ENCODE measurements around the gene PRKCE. TPM values are rescaled to one million over a fixed set of nuclear protein-coding genes. Genes with fewer than 3 reads are reported as not detected.

Gene PRKCE
- total RNA-seq = 10 to 100 TPM; 12.5 to 13.6 TPM

DNA sequence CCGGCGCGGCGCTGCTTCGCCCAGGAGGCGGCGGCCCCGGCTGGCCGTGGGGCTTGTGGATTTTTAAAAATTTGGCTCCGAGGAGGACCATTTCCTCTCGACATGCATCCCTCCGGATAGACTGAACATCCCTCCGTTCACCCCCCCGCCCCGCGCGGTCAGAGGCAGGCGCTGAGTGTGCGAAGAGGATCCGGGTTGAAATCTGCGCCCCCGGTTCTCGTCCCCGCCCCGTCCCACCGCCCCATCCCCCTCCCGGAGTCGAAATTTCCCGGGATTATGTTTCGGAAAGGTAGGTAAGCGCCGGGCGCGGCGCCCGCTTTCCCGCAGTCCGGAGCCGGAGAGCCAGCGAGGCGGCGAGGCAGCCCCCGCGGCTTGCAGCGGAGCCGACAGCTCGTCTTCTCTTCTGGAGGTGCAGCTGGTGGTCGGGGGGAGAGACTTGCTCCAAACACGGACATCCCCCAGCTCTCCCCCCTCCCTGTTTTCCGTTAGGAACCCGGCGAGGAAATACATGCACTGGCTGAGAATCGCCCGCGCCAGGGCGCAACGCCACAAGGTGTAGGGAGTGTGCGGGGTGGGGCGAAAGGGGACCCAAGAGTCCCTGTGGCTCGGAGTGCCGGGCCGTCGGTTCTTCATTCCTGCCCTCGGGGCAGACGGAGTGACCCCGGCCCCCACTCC is at the start of gene PRKCE:
Gene PRKCE, plus strand, starts transcription at position 261 of the 675 bp plus-strand sequence.
- ChIA-PET CTCF (interaction anchor here (0.6 to 2.8 kb wide), 3 partner anchors 65 to 127 kb away, joined by 4 to 22 read pairs (median 4); no protein-coding TSS in a partner anchor), POLR2A (interaction anchor here (0.7 kb wide), 2 partner anchors 42 to 100 kb away, joined by 3 read pairs; no protein-coding TSS in a partner anchor)
- intact Hi-C loops (cut with micrococcal nuclease) = loop anchor here (1.0 to 5.0 kb wide), 3 partner anchors 41 to 99 kb away; partner anchors contain the start of gene SRBD1
- Mint-ChIP-seq H3K27ac (peak within 1 kb of the TSS; percentile 92), H3K4me1 (ENCODE audit: low read depth) (peaks cover 25% of the 10 kb centered on the region), H3K4me3 (peak within 1 kb of the TSS; percentile 87), H3K36me3 (peaks cover 2% of the 10 kb centered on the region), H3K27me3 (peaks cover 2% of the 10 kb centered on the region), H3K9me3 (no peaks in the 10 kb centered on the region)
- peak; percentile 69 for DNase-seq

DNA sequence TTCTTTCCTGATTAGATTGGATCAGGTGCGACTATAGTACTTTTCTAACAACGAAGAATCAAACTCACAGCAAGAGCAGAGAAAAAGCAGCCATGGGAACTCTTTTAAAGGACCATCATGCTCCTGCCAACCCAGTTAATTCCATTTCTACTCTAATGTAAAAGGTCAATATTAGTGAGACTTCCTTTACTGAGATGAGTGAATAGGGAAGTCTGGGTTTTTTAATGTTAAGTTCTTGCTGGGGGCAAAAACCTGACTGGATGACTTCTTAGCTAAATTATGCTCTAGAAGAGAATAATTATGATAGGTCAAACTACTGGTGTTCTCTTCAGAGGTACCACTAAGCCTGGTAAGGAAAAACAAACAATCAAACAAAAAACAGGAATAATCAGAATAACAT is 48.9 kb upstream of the PRKCE start:
- intact Hi-C loops (cut with micrococcal nuclease) = no loop called here
- ChIA-PET POLR2A (no interaction called here), CTCF (no interaction called here)
- no peak overlapping the region for H3K4me3 Mint-ChIP-seq
- peaks cover 2% of the 10 kb centered on the region for H3K4me1 Mint-ChIP-seq (ENCODE audit: low read depth)
- no peak overlapping the region for H3K27ac Mint-ChIP-seq
- DNase-seq = no peak
- peaks cover 43% of the 10 kb centered on the region for H3K36me3 Mint-ChIP-seq
- H3K27me3 Mint-ChIP-seq = no peaks in the 10 kb centered on the region
- no peaks in the 10 kb centered on the region for H3K9me3 Mint-ChIP-seq

DNA sequence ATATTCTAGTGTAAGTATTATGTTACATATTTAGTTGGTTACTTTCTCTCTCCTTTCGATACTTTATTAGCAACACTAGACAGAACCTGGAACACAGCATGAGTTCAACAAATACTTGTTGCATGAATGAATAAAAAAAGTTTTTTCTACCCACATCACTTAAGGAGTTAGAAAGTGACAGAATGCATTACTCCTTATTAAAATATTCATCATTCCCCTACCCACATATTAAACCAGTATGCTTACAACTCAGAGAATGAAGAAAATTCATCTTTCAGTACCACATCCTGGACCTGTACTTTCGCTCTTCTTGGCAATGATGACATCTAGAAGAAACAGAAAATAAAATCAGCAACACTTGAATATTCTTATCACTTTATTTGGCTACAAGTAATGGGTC is 46.4 kb upstream of the PRKCE start:
- H3K27ac Mint-ChIP-seq = no peak overlapping the region
- POLR2A ChIA-PET = interaction anchor here (0.5 kb wide), 1 partner anchor 31 kb away, joined by 3 read pairs; no protein-coding TSS in a partner anchor
- CTCF ChIA-PET = no interaction called here

DNA sequence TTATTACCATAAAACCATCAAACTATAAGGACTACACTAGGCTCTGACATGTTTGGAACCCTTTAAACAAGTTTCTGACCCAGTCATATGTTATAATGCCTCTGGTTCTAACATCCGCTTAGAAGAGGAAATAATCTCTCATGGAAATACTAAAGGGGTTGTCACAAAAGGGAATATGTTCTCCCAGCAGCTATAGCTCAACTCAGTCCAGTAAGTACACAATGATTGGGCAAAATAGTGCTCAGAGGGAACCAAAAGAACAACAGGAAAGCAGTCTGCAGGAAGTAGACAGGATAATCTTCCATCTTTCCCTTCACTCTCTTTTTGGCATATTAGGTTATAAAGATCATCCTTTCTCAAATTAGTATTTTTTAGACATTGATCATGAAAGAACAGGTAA is 44.7 kb upstream of the PRKCE start:
- H3K4me1 Mint-ChIP-seq (ENCODE audit: low read depth) = peaks cover 18% of the 10 kb centered on the region
- ChIA-PET POLR2A (no interaction called here), CTCF (interaction anchor here (1.1 kb wide), 1 partner anchor 21 kb away, joined by 3 read pairs; no protein-coding TSS in a partner anchor)
- H3K9me3 Mint-ChIP-seq = no peaks in the 10 kb centered on the region
- no peak overlapping the region for H3K27ac Mint-ChIP-seq
- no peaks in the 10 kb centered on the region for H3K27me3 Mint-ChIP-seq
- peaks cover 13% of the 10 kb centered on the region for H3K36me3 Mint-ChIP-seq
- DNase-seq = no peak
- H3K4me3 Mint-ChIP-seq = no peak overlapping the region
- intact Hi-C loops (cut with micrococcal nuclease) = no loop called here

More for the DNA sequence above, 46.4 kb upstream of the PRKCE start:
- intact Hi-C loops (cut with micrococcal nuclease) = no loop called here
- no peaks in the 10 kb centered on the region for H3K9me3 Mint-ChIP-seq
- DNase-seq = no peak
- peaks cover 10% of the 10 kb centered on the region for H3K4me1 Mint-ChIP-seq (ENCODE audit: low read depth)
- H3K27me3 Mint-ChIP-seq = no peaks in the 10 kb centered on the region
- H3K4me3 Mint-ChIP-seq = no peak overlapping the region
- H3K36me3 Mint-ChIP-seq = peaks cover 27% of the 10 kb centered on the region

DNA sequence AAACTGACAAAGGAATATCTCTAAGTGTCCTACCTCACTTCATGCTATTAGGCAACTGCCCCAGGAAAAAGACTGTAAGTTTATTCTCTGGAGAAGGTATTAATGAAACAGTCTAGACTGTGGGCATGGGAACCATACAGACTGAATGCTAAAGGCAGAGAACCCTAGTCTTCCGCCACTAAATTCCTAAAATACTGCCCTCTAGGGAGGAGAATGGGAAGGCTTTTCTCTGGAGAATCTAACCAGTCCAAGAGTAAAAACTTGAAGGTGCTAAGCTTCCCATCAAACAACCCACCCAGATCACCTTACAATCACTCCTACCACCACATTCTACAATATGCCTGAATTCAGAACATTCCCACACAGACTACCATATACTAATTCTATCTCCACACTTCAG is 43.8 kb upstream of the PRKCE start:
- ChIA-PET POLR2A (no interaction called here), CTCF (interaction anchor here (0.6 to 1.3 kb wide), 5 partner anchors 22 to 883 kb away, joined by 3 read pairs; no protein-coding TSS in a partner anchor)
- peaks cover 20% of the 10 kb centered on the region for H3K4me1 Mint-ChIP-seq (ENCODE audit: low read depth)
- peaks cover 12% of the 10 kb centered on the region for H3K36me3 Mint-ChIP-seq
- no peaks in the 10 kb centered on the region for H3K27me3 Mint-ChIP-seq
- DNase-seq = no peak
- no peak overlapping the region for H3K4me3 Mint-ChIP-seq
- no peak overlapping the region for H3K27ac Mint-ChIP-seq
- intact Hi-C loops (cut with micrococcal nuclease) = no loop called here
- H3K9me3 Mint-ChIP-seq = no peaks in the 10 kb centered on the region

DNA sequence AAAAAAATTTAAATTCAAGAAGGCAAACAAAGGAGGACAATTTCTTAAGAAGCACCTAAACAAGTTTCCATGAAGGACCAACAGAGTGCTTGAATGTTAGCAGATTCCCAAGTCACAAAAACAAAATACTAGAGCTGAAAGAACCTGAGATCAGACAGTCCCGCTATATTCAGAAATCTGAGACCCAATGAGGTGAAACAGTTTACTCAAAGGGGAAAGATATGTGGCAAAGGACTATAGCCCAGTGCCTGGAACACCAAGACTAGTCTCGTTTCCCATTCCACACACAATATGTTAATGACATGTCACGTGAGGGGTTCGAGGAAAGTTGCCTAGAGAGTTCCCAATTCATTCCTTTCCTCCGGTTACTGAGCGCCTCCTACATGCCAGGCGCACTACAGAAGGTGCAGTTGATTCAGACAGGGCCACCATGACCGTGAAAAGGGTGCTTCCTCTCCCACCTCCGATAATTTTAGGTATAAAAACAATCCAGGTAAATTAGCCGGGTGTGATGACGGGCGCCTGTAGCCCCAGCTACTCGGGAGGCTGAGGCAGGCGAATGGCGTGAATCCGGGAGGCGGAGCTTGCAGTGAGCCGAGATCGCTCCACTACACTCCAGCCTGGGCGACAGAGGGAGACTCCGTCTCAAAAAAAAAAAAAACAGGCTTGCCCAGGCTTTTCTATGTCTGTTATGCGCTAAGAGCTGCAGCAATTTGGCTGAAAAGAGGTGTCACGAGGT is 41.0 kb upstream of the PRKCE start:
- Mint-ChIP-seq H3K4me3 (peak overlapping the region; percentile 95), H3K4me1 (ENCODE audit: low read depth) (peaks cover 18% of the 10 kb centered on the region), H3K9me3 (no peaks in the 10 kb centered on the region), H3K36me3 (no peaks in the 10 kb centered on the region), H3K27me3 (no peaks in the 10 kb centered on the region), H3K27ac (peak overlapping the region; percentile 94)
- ChIA-PET POLR2A (interaction anchor here (1.0 kb wide), 1 partner anchor 113 kb away, joined by 4 read pairs; no protein-coding TSS in a partner anchor), CTCF (interaction anchor here (0.6 to 1.8 kb wide), 9 partner anchors 22 to 452 kb away, joined by 3 to 6 read pairs (median 4); no protein-coding TSS in a partner anchor)
- intact Hi-C loops (cut with micrococcal nuclease) = loop anchor here (1.0 to 2.0 kb wide), 4 partner anchors 40 to 113 kb away; partner anchors contain the start of gene PRKCE
- DNase-seq = peak; percentile 64

DNA sequence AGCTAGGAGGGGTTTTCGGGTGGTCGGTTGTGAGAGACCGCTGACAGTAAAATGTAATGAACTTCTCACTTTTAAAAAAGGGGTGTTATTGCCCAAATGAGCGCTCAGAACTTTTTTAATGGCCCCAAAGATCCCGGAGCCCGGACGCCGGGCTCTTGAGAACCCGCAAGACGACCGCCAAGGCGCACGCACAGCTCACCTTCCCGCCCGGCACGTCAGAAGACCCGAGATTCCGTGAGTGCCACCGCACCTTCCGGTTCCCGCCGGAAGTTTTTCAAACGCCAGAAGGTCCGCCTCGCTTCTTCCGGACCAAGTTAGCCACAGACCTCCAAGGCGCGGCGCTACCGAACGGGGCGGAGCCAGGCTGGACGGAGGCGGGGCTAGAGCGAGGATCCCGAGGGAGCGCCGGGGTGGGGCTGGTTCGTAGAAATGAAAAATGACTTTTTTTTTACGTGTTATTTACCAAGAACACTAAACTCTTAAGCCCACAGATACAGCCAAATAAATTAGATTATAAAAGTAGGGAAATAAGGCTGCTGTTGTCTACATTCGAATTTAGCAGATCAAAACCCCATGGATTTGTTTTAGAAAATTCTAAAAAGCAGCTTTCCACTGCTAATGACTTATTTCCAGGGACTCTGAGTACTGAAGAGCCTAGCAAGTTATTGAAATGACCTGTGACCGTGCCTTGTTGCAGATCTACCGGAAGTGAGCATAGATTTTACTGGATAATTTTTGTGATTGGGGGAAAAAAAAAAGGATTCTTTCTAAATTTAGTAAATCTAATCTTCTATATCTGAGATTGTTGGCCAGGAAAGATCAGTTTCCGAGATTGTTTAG is 40.2 kb upstream of the PRKCE start, which contains the start of gene SRBD1:
Gene SRBD1, minus strand, starts transcription at position 248 of the 840 bp plus-strand sequence. CDS start 5,826 bp downstream, outside the sequence.
- Mint-ChIP-seq H3K9me3 (no peaks in the 10 kb centered on the region), H3K4me3 (peak within 1 kb of the TSS; percentile 95)

DNA sequence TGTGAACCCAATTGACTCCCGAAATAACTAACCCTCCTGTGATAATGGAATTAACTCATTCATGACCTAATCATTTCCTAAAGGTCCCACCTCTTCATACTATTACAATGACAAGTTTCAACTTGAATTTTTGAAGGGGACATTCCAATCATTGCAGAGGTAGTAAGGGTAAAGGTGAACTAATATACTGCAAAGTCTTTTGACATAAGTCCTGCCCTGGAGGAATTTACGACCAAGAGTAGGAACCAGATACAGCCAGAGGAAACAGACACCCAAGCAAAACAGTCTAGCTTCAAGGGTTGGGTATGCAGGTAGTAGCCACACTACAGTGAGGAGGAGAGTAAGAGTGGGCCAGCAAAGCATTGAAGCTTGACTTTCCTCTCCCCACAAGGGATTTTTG is 39.2 kb upstream of the PRKCE start:
- Mint-ChIP-seq H3K36me3 (no peaks in the 10 kb centered on the region), H3K9me3 (no peaks in the 10 kb centered on the region), H3K27me3 (no peaks in the 10 kb centered on the region), H3K4me1 (ENCODE audit: low read depth) (peaks cover 18% of the 10 kb centered on the region), H3K27ac (peak overlapping the region; percentile 50), H3K4me3 (no peak overlapping the region)
- intact Hi-C loops (cut with micrococcal nuclease) = no loop called here
- POLR2A ChIA-PET = interaction anchor here (1.2 kb wide), 1 partner anchor 38 kb away, joined by 3 read pairs; no protein-coding TSS in a partner anchor
- DNase-seq = no peak
- CTCF ChIA-PET = interaction anchor here (1.1 kb wide), 1 partner anchor 166 kb away, joined by 3 read pairs; no protein-coding TSS in a partner anchor

More for the DNA sequence above, 40.2 kb upstream of the PRKCE start, which contains the start of gene SRBD1:
- DNase-seq = peak; percentile 96
- intact Hi-C loops (cut with micrococcal nuclease) = loop anchor here (1.0 to 2.0 kb wide), 4 partner anchors 40 to 114 kb away; partner anchors contain the start of gene PRKCE
- CTCF ChIA-PET = interaction anchor here (0.8 to 1.8 kb wide), 7 partner anchors 22 to 452 kb away, joined by 3 to 6 read pairs (median 4); no protein-coding TSS in a partner anchor
- POLR2A ChIA-PET = interaction anchor here (1.0 kb wide), 1 partner anchor 114 kb away, joined by 4 read pairs; no protein-coding TSS in a partner anchor
- H3K4me1 Mint-ChIP-seq (ENCODE audit: low read depth) = peaks cover 18% of the 10 kb centered on the region
- H3K27me3 Mint-ChIP-seq = no peaks in the 10 kb centered on the region
- H3K27ac Mint-ChIP-seq = peak within 1 kb of the TSS; percentile 94
- no peaks in the 10 kb centered on the region for H3K36me3 Mint-ChIP-seq

DNA sequence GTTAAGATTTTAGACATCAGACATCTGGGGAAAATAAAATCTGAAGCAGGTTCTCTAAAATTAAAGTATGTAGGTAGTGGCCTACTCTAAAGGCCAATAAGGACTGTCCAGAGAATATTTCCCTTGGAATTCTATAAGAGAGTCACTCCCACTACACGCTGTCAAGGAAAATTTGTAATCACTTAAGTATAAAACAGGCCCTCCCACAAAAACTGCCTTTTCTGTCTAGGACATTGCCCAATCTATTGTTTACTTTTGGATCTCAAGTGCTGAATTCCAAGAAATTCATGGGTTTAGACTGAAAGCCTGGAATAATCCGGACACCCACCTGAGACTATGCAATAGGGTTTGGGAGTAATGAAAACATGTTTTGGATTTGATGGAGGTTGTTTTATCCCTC is 38.7 kb upstream of the PRKCE start:
- H3K9me3 Mint-ChIP-seq = no peaks in the 10 kb centered on the region
- CTCF ChIA-PET = interaction anchor here (1.1 kb wide), 1 partner anchor 166 kb away, joined by 3 read pairs; no protein-coding TSS in a partner anchor
- POLR2A ChIA-PET = interaction anchor here (1.2 kb wide), 1 partner anchor 37 kb away, joined by 3 read pairs; no protein-coding TSS in a partner anchor

DNA sequence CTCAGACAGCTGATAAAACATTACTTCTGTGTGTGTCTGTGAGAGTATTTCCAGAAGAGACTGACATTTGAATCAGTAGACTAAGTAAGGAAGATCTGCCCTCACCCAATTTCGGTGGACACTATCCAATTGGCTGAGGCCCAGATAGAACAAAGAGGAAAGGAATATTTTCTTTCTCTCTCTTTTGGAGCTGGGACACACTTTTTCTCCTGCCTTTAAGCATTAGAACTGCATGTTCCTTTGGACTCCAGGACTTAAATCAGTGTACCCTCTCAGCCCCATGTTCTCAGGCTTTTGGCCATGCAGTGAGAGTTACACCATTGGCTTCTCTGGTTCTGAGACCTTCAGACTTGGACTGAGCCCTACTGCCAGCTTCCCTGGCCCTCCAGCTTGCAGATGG is 37.1 kb upstream of the PRKCE start:
- ChIA-PET POLR2A (no interaction called here), CTCF (interaction anchor here (1.4 kb wide), 1 partner anchor 164 kb away, joined by 4 read pairs; no protein-coding TSS in a partner anchor)
- Mint-ChIP-seq H3K36me3 (no peaks in the 10 kb centered on the region), H3K9me3 (no peaks in the 10 kb centered on the region), H3K27ac (no peak overlapping the region), H3K4me3 (no peak overlapping the region), H3K27me3 (peaks cover 1% of the 10 kb centered on the region), H3K4me1 (ENCODE audit: low read depth) (peaks cover 16% of the 10 kb centered on the region)
- DNase-seq = no peak
- intact Hi-C loops (cut with micrococcal nuclease) = no loop called here

More for the DNA sequence above, 38.7 kb upstream of the PRKCE start:
- DNase-seq = no peak
- intact Hi-C loops (cut with micrococcal nuclease) = no loop called here
- Mint-ChIP-seq H3K4me3 (no peak overlapping the region), H3K4me1 (ENCODE audit: low read depth) (peaks cover 18% of the 10 kb centered on the region), H3K36me3 (no peaks in the 10 kb centered on the region), H3K27ac (peak overlapping the region; percentile 50), H3K27me3 (no peaks in the 10 kb centered on the region)

DNA sequence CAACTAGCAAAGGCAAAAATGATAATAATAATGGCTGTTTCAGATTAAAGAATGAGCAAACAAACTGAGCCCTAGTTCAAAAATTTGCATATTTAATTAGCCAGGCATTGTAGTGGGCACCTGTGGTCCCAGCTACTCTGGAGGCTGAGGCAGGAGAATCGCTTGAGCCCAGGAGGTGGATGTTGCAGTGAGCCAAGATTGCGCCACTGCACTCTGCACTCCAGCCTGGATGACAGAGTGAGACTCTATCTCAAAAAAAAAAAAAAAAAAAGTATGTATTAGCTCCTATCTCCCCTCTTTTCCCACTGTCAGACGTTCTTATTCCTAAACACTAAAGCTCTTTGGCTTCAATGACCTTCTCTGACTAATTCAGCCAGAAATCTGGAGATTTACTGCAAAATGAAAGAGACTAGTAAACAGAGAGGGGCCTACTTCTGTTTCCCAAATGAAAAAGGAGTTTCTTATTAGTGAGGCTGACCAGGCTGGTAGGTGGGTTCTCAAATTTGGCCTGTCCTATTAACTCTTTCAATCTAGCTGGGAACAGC is 36.5 kb upstream of the PRKCE start:
- DNase-seq = no peak
- H3K27ac Mint-ChIP-seq = no peak overlapping the region
- H3K36me3 Mint-ChIP-seq = no peaks in the 10 kb centered on the region
- H3K27me3 Mint-ChIP-seq = peaks cover 4% of the 10 kb centered on the region
- peaks cover 15% of the 10 kb centered on the region for H3K4me1 Mint-ChIP-seq (ENCODE audit: low read depth)
- CTCF ChIA-PET = interaction anchor here (1.4 kb wide), 1 partner anchor 164 kb away, joined by 4 read pairs; no protein-coding TSS in a partner anchor
- no peaks in the 10 kb centered on the region for H3K9me3 Mint-ChIP-seq
- H3K4me3 Mint-ChIP-seq = no peak overlapping the region
- intact Hi-C loops (cut with micrococcal nuclease) = no loop called here
- POLR2A ChIA-PET = no interaction called here

Measured in activated CD4-positive, alpha-beta memory T cell treated with anti-CD3 and anti-CD28 coated beads for 36 hours (primary cell).